AG04449 (cell line): Measurements from ENCODE around the gene KRT1.

ENCODE experiments used
- CTCF ChIA-PET: fragments of 350-600 bp; formaldehyde crosslinking; extraction: SDS; loops from one replicate; lab custom pipeline; 2021; ENCODE audit warnings: antibody characterized with exemption; lab: Yijun Ruan, JAX
- POLR2A ChIA-PET: fragments of 400-600, 350-600 bp; formaldehyde crosslinking; extraction: SDS; loops from one replicate; lab custom pipeline; 2020; ENCODE audit warnings: antibody characterized with exemption, inconsistent platforms; lab: Yijun Ruan, JAX
- DNase-seq: peaks from one replicate; pipeline ENCODE4 v3.0.0-alpha.2; 2010; ENCODE audit warnings: low read depth, low spot score
- H3K4me3 ChIP-seq: 2 replicates; pipeline ENCODE4 v1.5.1; 2011; ENCODE audit warnings: low read depth, mild to moderate bottlenecking, control low read depth, low read length
- CTCF ChIP-seq: IDR thresholded peaks from one replicate; pipeline ENCODE4 v1.5.1; 2011; ENCODE audit warnings: mild to moderate bottlenecking, moderate library complexity, low read length, control low read depth, inconsistent platforms; ENCODE audit not compliant: insufficient read depth; ENCODE audit errors: missing control alignments

The KRT1 gene

DNA sequence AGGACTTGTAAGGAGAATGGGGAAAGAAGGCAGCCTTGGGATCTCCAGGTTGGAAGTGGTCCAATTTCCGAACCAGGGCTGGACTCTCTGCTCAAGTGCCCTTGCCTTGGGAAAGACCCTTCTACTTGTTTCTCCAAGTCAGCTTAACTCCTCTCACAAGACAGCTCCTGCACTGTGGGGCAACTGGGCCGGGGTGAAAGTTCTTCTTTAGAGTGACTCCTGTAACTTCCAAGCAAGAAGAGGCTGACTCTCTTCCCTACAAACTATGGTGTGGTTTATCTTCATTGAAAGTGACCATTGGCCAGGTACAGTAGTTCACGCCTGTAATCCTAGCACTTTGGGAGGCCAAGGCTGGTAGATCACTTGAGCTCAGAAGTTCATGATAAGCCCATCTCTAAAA lies 13.7 kb downstream of the KRT1 start:
- DNase-seq = no peak
- no peak for TF ChIP-seq CTCF
- ChIA-PET CTCF (interaction anchor here (1.0 to 3.3 kb wide), 4 partner anchors 201 to 213 kb away, joined by 3 to 16 read pairs (median 6); no protein-coding TSS in a partner anchor), POLR2A (no interaction called here)
- H3K4me3 ChIP-seq = no peak overlapping the region

DNA sequence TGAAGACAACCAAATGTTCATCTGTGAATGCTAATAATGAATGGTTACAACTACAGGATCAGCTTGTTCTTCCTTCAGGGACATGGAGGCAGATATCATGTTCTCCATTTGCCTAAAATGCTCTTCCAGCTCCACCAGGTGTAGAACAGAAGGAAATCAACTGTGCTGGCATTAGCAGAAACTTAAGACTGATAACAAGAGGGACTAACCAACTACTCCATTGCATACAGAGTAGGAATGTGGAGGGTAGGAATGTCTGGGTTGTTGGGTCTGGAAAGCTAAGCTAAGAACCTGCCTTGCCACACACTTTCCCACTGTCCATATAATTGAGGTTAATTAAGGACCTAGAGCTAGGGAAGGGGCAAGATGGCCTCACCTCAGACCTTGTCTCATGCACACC lies 16.8 kb downstream of the KRT1 start:
- POLR2A ChIA-PET = no interaction called here
- CTCF ChIA-PET = interaction anchor here (1.6 kb wide), 1 partner anchor 207 kb away, joined by 6 read pairs; no protein-coding TSS in a partner anchor
- DNase-seq = no peak
- TF ChIP-seq CTCF = no peak
- no peak overlapping the region for H3K4me3 ChIP-seq

DNA sequence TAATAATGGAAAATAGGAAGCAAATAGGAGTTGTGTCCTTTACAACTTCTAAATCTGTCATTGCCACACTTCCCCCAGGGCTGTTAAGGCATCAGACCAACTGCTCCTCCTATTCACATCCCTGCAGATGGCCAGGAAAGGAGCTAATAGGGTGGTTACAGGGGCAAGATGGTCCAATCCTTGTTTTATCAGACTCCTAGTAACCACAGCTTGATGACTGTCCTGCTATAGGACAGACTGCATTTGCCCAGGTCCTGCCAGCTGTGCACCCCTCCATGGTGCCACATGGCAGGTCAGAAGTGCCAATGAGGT lies 17.3 kb downstream of the KRT1 start:
- TF ChIP-seq CTCF = no peak
- H3K4me3 ChIP-seq = no peak overlapping the region
- ChIA-PET POLR2A (no interaction called here), CTCF (interaction anchor here (1.6 kb wide), 1 partner anchor 208 kb away, joined by 6 read pairs; no protein-coding TSS in a partner anchor)
- no peak for DNase-seq

GRCh38 chr12:52662093-52662917 lies 17.9 kb downstream of the KRT1 start:
- CTCF ChIA-PET = interaction anchor here (1.6 kb wide), 1 partner anchor 208 kb away, joined by 6 read pairs; no protein-coding TSS in a partner anchor
- DNase-seq = no peak
- no peak overlapping the region for H3K4me3 ChIP-seq
- TF ChIP-seq CTCF = no peak
- POLR2A ChIA-PET = no interaction called here

DNA sequence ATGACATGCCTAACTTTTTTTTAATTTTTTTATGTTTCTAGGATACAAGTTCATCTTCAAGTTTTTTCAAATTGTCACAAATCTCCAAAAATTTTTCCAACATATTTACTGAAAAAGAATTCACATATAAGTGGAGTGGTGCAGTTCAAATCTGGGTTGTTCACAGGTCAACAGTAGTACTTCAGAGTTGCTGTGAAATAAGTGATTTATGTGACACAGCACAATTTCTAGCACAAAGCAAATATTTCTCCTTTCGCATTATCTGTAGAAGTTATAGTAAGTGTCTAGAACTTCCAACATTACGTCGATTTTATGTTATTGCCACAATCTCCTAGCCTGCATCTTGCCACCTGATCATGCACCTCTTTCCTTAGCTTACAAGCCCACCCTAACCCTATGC lies 18.5 kb downstream of the KRT1 start:
- TF ChIP-seq CTCF = no peak
- H3K4me3 ChIP-seq = no peak overlapping the region
- DNase-seq = no peak
- CTCF ChIA-PET = no interaction called here
- POLR2A ChIA-PET = no interaction called here

DNA sequence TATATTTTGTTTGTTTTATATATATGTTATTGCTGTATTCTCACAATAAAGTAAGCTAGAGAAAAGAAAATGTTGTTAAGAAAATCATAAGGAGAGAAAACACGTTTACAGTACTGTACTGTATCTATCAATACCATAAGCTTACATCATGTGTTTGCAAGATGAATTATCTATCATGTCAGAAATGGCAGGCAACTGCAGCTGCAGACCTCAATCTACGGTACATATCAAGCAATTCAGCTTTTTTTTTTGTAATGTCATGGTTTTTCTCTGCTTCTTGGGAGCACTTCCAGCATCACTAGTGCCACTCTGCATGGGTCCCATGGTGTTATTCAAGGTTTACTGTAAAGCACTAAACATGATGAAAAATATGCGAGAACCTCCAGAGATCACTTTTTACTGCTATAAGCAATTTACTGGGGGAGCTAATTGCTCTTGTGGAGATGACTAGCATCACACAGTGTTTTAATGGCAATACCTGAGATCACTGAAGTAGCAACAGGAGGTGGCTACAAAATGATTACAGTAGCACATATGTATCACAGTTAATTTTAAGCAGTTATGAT lies 19.2 kb downstream of the KRT1 start:
- ChIA-PET POLR2A (no interaction called here), CTCF (no interaction called here)
- H3K4me3 ChIP-seq = no peak overlapping the region
- no peak for DNase-seq
- no peak for TF ChIP-seq CTCF
